GM19238 (cell line): Measurements from ENCODE around the gene NRG3.

Experiments
- DNase-seq: peaks from one replicate; pipeline ENCODE4 v3.0.0; 2011; ENCODE audit warnings: low spot score; ENCODE audit not compliant: insufficient read length

NRG3 gene

DNA sequence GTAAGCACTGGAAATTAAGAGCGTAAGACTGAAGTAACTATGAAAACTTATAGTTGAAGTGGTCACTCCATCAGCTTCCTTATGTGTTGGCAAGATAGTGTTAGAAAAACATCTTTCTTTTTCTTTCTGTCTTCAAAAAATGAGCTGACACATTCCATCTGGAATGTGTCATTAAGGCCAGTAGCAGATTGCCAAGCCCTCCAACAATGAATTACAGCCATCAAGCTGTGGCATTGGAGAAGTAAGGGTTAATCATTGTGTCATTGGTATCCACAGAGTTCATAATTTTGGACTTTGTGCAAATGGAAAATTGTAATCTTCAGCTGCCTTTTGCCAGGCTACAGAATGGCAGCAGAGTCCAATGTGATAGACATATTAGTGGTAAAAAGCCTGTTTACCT lies 926.3 kb downstream of the NRG3 start:
- no peak for DNase-seq

DNA sequence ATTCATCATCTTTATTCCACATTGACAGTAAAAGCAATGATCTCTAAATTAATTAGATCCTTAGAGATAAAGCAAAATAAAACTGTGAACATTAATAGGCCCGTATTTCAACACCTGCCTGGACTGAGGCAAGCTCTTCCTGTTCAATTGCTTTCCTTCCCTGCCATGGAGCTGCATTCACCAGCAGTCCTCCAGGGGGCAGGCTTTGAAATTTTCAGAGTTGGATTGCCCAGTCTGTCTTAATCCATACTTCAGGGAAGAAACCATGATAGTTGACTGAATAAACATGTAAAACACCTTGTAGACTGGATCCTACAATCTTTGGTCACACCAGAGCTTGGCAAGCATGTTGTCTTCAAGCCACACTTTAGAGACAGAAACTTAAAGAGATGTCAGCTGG lies 936.6 kb downstream of the NRG3 start:
- DNase-seq = peak; percentile 2

DNA sequence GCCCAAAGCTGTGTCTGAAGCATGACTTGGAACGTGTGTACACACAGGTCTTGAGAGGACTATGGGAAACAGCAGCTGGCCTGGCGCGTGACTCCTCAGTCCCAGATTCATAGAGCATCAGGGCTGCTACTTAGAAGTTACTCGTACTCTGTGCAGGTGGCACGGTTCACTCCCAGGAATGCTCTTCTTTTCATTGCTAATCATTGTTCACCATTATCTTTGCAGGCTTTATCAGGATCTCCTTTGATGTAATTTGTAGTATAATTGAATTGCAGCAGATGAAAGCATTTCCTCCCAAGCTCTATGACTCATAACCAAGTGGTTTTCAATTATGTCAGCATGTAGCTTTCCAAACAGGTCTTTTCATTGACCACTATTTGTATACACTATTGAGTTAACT lies 938.9 kb downstream of the NRG3 start:
- no peak for DNase-seq

DNA sequence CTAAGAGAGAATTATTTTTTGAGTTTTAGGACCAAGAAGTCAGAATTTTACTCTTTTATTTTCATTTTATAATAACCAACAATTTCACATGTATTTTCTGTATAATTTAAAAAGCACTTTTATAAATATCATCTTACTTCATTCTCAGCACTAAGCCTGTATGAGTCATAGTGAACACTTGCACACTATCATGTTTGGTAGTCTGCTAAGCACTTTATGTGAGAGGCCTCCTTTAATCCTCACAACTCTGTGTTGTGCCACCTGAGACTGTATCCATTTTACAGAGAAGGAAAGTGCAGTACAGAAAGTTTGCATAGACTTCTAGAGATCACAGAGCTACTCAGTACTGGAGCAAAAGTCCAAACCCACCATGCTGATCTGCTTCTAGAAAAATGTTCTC lies 939.6 kb downstream of the NRG3 start:
- DNase-seq = no peak

DNA sequence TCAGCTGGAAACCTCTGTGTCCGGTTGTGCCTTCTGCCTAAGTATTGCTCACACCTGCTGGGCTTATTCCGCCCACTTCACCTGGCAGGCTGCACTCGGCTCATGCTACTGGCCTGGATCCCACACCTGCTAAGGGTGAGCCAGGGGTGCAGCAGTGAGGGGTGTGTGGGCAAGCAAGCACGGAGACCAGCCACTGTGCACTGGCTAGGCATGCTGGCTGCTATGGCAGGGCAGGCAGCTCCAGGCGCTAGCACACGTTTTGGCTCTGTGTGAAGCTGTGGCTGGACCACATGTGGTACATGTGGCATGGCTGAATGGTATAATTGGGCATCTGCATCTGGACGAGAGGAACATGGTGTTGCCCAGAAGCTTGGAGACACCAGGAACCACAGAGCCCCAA lies 940.7 kb downstream of the NRG3 start:
- DNase-seq = no peak

DNA sequence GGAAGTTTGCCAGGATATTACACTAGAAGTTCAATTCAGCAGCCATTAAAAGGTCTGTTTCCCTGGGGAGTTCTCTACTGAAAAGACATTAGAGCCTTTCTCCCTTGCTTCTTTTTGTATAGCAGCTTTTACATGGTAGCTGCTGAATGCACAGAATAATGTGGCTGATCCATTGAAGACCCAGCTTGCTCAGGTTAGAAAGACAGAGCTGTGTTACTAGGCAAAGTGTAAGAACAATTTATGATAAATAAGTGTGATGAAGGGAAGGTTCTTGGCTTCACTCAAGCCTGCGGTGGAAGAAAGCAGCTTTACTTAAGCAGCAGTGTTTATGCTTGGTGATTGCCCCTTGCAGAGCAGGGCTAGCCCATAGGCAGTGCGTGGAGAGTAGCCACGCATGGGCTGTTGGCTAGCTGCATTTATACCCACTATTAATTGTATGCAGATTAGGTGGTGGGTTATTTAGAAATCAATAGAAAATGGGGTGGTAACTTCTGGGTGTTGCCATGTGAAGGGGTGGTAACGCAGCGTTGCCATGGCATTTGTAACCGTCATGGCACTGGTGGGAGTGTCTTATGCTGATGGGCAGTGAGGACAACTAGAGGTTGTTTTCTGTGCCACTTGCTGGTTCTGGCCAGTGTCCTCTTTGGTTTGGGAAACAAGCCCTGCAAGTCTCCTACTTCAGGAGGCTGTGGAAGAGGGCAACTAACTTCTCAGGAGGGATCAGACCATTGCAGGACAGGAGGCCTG lies 942.9 kb downstream of the NRG3 start:
- no peak for DNase-seq

DNA sequence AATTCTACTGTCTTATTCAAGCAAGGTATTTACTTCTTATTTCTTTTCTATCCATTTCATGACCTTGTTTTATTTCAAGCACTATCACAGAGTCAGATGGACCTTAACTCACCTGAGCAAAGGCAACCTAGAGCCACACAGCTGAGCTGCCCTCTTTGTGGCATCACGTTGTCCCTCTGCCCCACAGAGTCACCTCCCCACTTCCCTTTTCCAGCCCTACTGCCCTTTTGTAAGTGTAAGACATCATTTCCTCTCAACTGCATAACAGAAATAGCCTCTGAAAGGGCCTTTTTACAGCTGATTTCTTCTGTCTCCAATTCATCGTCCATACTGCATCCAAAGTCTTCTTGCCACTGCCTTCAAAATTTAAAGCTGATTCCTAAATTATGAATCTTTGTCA lies 946.0 kb downstream of the NRG3 start:
- no peak for DNase-seq

DNA sequence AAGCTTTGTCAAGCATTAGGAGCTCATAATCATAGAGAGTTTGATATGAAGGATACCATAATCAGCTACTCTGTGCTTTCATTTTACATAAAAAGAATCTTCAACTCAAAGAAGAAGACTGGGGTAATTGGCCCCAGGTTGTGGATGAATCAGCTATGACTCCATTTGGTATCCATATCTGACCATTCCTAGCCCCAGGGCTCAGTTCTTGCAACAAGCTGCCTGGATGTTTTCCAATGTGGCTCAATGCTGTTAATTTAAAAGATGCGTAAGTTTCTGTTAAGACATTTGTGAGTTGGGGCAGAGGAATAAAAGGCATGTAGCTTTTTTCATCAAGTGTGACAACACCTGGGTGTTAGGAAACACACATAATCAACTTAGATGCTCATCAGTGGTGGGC lies 951.1 kb downstream of the NRG3 start:
- no peak for DNase-seq

DNA sequence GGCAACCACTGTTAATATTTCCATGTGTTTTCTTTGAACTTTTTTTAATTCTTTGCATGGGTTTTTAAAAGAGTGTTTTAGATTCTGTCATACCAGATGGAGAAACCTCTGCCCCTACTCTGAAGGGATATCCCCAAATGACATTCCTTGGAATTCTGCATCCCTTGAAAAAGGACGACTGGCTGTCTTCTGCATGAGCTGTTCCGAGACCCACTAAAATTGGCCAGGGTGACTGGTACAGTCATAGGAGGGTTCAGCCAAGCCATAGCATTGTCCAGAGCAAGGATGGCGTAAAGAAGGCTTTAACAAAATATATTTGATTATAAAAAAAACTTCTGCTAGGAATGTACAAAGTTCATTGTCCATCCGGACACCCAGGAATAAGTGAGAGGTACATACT lies 952.9 kb downstream of the NRG3 start:
- DNase-seq = no peak

DNA sequence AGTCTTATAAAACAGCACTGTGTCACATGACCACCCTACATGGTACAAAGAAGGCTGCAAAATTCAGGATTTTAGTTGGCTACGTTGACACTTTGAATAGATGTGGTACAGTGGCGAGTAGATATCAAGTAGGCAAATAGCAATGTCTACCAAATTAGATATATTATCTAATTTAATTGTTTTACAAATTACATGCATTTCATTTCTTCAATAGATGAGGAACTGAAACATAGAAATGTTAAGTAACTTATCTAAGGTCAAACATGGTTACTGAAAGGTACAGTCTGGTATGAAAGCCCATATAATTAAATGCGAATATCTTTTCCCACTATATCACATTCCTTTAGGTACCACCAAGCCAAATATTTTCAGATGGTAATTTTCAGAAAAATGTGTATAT lies 972.2 kb downstream of the NRG3 start:
- no peak for DNase-seq

DNA sequence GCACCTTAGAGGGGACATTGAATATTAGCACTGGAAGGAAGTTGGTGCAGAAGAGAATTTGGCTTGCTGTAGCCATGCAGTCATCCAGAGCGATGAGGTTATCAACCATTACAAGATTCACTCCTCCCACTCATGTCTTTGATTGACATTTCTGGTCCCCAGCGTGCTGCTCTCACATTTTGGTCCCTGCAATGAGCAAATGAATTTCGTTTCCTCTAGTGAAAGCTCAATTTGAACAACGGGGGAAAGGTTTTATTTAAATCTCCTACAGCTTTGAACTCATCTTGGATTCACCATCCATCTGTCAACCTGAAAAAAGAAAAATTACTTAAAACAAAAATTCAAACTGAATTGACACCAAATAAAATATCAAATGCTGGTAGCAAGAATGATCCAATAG lies 975.2 kb downstream of the NRG3 start:
- DNase-seq = no peak

DNA sequence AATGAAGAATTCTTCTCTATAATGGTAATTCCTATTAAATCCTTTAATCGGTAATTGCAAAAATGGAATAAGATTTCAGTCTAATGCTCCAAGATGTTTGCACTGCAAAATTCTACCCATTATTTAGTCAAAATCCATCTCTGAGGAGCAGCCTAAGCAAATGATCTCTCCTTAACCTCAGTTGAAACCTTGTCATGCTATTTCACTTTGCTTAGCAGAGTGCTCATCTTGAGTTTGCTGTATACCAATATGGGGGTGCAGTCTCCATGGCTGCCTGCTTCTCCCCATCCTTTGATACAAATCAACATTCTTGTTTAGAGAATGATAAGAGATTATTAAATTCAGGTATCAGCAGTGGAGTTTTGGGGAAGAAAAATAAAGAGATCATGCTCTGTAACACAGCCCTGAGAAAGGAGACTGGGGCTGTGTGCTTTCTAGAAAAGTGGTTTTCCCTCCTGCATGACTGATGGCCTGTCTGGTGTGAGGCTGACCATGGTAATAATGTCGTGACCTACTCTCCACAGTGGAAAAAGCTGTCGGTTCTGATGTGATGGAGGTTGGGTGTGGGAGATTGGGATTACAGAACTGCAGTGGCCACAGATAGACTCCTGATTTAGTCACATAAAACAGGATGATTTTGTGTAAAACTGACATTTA lies 982.1 kb downstream of the NRG3 start:
- no peak for DNase-seq

DNA sequence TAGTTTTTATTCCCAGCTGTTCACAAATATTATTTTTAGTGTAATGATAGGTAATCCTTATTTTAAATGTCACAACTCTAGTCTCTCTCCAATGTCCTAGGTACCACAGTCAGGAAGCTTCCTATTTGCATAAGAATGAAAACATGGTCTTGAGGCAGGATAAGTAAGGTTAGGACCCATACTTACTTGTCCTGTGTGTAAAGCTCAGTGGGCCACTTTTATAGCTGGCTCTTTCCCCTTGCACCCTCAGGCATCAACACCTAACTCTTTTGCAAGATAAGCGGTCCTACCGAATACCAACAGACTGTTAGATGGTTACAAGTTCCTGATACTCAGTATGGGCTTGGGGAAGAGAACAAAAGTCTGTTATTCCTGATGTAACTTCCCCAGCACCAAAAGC lies 986.9 kb downstream of the NRG3 start:
- no peak for DNase-seq

DNA sequence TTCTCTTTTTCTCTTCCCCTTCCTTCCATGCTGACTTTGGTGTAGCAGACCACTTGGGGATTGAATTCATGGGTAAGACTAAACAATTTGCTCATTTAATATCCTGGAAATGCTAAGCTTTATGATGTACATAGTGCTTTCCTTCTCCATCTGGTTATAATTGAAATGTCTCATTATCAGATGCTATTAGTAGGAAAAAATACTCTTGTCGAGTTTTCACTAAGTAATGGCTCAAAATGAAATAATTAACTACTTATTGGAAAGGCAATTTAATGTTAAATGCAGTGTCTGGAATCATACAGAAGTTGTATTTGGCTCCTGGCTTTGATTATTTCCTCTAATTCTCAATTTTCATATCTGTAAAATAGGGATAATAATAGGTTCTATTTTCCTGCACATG lies 990.4 kb downstream of the NRG3 start:
- no peak for DNase-seq

DNA sequence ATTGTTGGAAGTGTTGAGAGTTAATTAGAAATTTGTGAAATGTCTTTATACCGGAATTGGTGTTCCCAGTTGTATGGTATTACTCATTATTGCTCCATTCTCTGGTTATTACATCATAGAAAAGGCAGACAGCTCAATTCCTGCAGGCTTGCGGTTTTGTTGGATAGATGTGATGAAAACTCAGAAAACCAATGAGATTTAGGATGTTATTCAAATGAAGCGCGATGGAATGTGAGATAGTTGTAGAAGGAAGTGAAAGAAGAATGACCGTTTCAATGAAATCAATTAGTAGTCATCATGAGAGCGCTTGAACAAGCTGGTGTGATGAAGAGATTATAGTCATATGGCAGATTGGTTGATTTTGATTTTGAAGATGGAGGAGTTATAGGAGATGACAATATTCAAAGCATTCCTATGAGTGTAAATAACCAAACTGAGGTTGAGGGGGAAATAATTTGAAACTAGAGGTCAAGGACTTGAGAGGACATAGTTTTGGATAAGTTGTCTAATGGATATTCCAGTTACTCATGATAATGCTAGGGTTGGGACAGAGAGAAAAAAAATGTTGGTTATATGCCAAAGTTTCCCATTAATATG lies 991.5 kb downstream of the NRG3 start:
- no peak for DNase-seq

DNA sequence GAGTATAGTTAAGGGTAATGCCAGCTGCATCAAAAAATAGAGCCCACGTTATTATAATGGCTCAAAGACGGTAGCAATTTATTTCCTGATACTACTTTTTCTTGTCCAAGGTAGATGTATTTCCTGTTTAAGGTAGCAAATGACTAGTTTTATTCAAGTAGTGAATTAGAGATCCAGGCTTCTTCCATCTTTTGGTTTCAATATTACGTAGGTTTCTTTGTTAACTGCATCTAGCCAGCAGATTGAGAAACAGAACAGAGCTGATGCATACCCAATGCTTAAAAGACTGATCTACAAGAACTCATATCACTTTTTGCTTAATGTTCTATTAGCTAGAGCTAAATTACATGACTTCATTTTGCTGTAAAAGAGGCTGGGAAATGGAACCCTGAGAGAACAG lies 992.1 kb downstream of the NRG3 start:
- no peak for DNase-seq

DNA sequence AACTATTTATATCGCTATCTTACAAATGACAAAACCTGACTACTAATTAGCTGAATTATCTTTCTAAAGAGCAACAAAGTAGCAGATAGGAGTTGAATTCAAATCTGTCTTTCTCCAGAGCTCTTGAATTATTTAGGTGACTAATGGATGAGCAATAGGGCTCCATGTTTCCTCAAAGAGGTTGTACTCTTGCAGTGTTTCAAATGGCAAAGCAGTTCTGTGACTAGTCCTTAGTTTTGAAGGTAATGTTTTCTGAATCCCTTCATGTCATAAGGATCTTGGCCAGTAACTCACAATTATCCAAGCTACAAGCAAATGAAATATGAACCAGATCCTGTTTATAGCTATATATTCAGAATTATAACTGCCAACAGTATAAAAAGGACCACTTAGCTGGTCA lies 999.7 kb downstream of the NRG3 start:
- DNase-seq = no peak

DNA sequence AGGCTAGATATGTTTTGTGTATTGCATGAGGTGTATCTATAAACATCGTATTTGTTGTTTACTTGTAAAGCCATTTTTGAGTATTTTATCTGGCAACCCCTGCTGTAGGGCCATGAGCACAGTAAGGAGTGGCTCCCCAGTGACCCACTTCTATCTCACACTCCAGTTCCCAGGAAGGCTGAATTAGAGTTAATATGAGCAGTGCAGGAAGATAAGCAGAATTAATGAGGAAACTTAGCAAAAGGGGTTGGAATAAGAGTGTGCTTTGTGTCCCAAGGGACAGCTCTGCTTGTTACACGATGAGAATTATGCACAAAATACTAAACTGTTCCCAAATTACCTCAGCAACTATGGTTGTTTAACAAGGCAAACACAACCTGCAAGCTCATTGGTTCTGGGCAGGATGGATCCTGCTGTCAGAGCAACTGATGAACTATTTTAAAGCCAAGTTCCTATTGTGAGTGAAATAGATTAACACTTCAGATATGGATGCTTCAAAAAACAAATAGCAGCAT lies 1005.8 kb downstream of the NRG3 start:
- DNase-seq = no peak

DNA sequence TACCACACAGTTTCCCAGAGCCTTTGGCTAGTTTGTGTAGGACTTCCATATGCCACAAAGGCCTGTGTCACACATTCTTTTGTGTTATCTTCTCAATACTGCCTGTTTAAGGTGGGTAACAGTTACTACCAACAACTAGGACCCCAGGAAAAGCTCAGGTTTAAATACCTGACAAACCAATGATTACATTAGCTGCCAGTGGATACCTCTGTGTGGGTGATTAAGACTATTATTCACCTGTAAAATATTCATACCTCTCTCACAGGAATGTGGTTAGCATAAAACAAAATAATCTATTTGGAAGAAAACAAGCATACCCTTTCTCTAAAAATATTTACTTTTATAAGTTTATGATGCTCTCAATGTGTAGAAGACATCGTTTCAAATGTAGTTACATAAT lies 1007.7 kb downstream of the NRG3 start:
- DNase-seq = no peak

DNA sequence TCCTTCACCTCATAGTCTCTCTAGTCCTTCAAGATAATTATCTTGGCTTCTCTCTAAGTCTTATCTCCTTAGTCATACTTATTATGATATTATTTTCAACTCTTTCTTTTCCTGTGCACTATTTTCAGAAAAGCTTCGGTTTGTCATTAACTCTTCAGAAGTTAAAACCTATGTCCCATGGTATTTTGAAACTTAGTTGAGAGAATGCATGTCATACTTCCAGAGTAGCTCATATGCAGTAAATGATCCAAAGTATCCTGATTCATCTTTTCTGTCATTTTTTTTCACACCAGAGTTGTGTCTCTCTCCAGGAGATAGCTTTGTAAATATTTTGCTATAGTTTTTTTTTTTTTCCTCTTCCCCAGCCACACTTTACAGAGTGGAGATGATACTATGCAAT lies 1008.6 kb downstream of the NRG3 start:
- no peak for DNase-seq

DNA sequence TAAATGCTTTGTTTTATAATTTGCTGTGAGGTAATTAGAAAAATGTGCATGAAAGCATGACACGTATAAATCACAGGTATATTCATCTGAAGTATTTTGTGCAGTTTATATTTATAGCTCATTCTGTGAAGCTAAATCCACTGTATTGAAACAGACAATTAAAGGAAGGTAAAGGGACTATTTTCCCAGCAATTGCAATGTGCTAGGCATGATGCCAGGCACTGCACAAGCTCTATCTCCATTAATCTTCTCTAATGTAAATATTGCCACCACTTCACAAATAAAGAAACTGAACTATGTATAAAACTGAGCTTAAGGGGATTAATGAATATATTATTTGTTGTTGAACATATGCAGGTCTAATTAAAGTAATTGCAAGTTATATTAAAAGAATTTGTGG lies 1012.5 kb downstream of the NRG3 start:
- DNase-seq = no peak

DNA sequence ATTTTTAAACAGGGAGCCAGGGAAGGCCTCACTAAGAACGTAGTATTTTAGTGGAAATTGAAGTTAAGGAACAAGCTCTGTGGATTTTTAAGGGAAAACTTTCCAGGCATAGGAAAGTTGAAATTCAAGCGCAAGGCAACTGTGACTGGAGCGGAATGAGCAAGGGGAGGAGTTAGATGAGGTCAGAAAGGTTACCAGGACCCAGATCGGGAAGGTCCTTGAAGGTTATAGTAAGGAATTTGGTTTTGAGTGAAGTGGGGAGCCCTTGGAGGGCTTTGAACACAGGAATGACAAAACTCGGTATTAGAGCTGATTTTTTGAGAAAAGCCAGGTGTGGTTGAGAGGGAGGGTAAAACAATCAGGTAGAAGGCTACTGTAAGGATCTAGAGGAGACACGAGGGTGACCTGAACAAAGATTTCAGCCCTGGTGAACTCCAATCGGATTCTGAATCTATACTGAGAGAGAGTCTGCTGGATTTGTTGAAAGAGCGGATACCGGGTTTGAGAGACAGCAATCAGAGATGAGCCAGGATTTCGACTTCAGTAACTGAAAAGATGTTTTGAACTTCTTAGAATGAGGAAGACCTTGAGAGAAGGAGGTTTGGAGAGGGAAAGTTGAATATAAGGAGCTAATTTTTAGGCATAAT lies 1013.9 kb downstream of the NRG3 start:
- no peak for DNase-seq
